ENCODE results near the gene MAFG.

MAFG gene

DNA sequence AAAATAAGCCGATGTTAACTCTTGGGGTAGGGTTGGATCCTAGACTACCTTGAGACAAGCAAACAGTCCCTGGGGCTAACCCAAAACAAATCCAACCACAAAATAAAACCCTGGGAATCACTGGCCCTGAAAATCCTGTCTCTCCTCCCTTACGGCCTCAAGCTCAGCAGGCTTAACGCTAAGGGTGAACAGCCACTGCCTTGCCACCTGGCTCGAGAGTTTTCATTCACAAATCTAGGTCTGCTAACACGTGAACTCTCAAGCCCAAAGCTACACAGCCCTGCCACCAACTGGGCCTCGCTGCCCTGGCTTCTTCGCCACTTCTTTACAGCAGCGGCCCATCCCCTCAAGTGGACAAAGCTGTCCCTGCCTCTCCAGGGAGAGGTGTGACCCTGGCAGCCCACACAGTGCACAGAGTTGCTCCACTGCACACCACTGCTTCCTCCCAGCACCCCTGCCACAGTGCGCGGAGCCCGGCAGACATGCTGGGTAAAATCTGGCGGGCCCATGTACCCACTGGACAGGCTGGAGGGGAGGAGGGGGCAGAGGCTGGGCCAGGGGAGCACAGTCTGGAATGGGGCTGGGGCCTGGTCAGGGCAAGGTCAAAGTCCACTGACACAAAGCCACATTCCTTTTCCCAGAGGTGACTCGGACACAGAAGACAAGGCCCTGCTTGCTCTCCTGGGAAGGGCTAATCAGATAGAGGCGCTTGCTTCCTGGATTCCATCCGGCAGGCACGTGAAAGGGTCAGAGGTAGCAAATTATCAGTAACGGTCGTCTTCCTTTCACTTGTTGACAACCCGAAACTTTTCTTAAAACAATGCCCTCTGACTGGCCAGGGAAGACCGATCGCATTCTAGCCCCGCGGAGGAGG lies 17.3 kb downstream of the MAFG start:
- no peak for DNase-seq (ENCODE audit: low read depth)

DNA sequence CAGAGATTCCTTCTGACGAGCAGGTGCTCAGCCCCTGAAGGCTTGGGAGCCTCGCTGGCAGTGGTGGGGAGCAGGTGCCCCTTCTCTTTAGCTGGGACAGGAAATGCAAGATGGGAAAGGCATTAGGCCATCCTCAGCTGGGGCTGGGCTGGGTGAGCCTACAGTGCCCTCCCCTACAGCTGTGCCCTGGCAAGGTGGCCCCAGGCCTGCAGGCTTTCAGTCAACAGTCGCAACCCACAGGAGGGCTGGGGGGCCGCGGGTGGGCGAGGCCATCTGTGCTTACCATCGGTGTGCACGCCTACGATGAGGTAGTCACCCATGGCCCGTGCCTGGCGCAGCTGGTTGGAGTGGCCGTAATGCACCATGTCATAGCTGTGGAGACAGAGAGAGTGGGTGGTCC lies 18.3 kb downstream of the MAFG start:
- no peak for DNase-seq (ENCODE audit: low read depth)

DNA sequence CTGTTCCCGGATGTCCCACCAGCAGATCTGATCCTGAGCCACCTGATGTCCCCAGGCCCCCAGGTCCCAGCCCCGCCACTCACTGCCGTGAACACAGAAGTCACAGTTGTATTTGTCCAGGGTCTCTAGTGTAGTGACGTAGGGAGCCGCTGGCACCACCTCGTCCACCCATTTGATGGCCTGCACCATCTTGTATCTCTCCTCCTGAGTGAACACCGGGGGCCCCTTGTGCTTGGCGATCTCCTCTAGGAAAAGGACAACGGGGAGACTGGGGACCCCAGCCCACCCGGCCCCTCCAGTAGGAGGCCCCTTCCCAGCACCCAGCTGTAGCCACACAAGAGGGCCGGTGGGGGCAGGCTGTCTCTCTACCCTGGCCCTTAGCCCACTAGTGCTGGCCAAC lies 18.7 kb downstream of the MAFG start:
- DNase-seq (ENCODE audit: low read depth), result no peak

DNA sequence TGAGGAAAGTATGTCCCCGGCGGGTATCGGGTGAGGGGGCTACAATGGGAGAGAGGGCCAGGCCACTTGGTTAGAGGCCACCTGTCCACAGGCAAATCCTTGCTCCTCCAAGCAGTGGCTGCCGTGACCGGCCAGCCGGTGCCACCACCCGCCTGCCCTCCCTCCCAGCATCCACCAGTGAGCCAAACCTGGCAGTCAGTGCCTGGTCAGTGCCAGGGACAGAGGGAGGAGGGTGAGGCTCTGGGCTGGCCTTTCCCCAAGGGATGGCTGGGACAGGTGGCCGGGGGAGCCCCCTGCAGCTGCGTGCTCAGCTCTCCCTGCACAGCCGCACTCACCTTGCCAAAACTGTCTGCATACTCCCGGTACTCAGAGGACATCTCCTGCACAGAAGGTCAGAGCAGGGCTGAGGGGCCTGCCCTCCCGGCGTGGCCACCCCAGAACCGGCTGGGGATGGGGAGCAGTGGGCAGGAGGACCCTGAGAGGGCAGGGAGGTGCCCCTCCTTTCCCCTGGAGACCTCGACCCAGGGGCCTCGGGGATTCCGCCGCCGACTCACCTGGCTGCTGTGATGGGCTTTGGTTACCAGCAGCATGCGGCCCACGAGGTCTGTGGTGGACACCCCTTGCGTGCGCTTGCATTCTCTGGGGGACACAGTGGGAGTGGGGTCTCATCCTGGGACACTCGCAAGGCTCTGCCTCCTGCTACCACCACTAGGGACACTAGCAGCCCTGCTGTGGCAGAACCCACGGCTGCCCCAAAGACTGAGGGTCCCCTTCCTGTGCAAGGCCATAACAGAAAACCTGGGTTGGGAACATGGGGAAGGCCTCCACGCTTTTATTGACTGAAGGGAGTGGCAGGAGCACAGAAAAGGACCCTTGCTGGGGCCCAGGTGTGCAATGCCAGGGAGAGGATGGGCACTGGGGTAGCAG lies 20.1 kb downstream of the MAFG start:
- no peak for DNase-seq (ENCODE audit: low read depth)

DNA sequence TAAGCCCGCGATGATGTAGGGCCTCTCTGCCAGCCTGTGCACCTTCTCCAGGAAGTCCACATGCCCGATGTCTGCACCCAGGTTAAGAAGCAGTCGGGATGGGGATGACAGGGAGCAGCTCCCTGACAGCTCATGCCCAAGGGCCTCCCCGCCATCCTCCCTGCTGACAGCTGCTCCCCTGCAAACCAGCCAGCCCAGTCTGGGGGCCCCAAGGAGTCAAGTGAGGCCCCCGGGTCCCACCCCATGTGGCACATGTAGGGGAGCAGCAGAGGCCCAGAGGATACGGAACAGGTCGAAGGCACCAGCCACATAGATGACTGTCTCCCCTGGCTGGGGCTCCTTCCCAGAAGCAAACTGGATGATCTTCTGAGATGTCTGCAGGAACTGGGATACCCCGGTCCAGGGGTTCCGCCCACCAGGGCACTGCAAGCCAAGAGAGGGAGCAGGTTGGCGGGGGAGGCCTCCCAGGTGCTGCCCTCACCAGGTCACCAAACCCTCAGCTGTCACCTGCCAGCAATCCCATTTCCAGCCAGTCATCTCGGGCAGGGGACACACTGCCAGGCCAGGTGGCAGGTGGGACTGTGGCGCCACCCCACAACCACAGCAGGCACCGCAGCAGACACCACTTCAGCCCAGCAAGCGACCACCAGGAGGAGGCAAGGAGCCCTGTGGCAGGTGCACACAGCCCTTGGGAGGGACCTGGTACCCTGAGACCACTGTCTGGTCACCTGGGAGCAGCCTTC lies 20.9 kb downstream of the MAFG start:
- DNase-seq (ENCODE audit: low read depth), result no peak

DNA sequence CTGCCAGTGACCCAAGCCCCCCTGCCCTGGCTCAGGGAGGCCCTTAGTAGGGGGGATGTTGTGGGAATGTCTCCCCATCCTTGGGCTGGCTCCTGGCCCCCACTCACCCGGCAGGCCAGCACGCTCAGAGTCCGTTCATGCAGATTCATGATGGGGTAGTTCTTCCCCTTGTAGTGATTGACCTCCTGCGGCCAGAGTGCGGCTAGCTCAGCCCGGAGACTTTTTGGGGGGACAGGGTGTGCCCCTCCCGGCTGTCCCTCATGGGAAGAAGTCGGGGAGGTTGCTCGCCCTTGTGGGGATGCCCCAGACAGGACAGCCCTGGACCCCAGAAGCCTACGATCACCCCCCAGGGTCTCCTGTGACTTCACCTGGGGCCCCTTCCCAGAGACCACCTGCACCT lies 21.5 kb downstream of the MAFG start:
- DNase-seq (ENCODE audit: low read depth), result no peak

DNA sequence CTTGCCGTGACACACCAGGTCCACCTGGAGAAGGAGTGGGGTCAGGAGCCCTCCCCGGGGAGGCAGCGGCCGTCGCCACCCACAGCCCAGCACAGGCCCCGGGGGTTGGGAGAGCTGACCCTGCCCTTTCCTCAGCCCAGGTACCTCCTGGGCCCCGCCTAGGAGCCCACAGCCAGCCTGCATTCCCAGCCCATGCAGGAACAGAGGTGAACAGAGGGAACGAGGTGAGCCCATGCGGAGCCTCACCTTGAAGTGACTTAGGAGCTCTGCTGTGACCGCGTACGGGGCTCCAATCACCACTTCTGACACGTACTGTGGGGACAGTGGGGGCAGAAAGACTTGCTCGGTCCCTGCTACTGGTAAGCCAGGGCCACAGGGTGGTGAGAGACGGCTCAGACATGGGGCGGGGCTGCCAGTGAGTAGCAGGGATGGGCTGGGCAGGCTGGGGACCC lies 22.1 kb downstream of the MAFG start:
- DNase-seq (ENCODE audit: low read depth), result no peak

DNA sequence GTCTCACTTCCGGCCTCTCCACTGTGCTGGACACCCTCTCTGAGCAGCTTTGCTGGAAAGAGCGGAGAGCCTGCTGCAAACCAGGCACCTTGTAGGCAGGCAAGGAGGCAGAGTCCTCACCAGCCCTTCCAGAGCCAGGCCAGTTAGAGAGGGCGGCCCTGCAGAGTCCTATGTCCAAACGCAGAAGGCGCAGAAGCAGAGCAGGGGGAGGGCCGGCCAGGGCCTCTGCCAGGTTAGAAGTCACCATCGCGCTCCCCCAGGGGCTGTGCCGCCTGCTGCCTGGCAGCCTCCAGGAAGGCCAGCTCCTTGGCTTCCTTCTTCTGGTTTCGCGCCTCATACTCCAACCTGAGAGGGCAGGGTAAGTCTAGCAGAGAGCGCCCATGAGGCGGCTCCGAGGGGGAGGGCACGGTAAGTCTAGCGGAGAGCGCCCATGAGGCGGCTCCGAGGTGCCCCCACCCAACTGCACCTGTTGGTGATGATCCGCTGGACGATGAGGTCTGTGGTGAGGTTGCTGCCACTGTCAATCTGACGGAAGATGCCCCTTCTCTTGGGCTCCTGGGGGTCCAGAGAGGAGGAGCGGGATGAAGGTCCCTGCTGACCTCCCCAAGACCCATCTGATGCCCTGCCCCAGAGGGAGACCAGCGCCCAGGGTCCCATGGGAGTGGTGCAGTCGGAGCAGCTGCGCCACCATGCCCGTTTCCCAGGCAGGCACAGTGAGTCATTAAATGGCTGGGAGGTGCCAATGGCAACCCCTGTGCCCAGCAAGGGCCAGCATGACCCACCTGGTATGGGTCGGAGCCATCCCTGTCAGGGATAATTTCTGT lies 22.7 kb downstream of the MAFG start:
- no peak for DNase-seq (ENCODE audit: low read depth)

DNA sequence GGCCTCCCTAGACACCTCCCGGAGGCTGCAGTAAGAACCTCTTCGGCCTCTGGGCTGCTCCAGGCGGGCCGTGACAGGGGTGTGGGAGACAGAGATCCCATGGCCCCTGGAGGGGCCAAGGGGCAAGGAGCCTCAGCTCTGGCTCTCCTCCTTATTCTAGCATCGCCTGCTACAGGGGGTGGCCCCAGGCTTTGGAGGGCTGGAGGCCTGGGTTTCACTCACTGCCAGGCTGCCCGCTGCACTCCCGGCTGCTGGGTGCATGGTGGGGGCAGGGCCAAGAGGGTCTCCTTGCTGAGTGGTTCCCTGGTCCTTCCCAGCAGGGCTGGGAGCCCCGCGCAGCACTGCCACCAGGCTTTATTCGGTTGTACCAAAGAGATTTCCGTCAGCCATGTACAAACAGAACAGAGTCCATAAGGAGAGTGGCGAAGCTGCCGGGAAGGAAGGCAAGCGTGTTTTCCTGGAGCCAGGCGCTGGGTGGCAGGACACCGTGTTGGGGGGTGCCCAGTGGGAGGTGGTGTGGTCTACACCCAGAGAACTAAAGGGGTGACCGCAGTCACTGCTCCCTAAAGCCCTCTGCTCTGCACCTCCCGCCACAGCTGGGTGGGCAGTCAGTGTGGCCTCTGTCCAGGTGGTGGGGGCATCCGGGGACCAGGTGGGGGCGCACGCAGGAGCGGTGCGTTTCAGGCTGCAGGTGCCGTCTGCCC lies 23.5 kb downstream of the MAFG start:
- no peak for DNase-seq (ENCODE audit: low read depth)

DNA sequence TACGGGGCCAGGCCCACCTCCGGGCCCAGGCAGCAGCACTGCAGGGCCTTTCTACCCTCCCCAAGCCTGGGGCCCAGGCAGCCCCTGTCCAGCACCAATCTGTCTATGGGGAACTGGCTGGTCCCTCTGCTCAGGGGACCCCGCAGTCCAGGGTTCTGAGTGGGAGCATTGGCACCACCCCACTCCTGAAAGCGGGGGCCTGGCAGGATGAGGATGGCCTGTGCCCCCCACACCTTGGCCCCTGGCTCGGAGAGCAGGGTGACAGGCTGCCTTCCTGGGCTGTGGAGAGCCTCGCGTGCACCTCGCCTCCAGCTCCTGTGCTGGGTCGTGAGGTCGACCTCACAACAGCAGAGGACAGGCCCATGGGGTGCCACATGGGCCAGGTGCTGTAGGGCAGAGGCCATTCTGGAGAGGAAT lies 24.1 kb downstream of the MAFG start:
- no peak for DNase-seq (ENCODE audit: low read depth)

DNA sequence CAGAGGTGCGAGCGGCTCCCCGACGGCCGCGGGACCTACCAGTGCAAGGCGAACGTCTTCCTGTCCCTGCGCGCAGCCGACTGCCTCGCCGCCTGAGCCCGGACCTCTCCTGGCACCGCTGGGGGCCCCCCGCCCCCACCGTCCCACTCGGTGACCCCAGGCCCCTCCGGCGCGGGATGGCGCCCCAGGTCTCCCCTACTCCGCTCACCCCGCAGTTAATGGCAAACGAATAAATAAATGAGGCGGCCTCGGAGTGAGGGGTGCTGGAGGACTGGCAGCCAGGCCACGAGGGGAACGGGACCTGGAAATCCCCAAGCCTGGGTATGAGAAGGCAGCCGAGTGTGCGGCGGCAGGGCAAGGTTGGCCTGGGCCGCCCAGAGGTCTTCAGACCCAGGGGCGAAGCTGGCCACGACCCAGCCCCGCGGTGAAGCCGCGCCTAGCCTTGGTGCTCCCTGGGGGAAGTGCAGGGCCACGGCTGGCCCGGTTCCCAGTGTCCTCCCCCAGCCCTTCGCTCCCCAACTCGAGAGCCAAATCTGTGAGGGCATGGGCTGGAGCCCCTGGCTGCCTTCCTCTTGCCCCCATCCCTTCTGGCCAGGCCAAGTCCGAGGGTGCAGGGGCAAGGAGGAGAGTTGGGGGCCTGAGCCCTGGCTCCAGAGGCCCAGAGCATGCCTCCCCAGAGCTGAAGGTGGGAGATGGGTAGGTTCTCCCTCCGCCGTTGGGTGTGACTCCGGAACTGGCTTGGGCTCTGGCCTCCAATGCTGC lies 24.7 kb downstream of the MAFG start:
- DNase-seq (ENCODE audit: low read depth), result no peak

DNA sequence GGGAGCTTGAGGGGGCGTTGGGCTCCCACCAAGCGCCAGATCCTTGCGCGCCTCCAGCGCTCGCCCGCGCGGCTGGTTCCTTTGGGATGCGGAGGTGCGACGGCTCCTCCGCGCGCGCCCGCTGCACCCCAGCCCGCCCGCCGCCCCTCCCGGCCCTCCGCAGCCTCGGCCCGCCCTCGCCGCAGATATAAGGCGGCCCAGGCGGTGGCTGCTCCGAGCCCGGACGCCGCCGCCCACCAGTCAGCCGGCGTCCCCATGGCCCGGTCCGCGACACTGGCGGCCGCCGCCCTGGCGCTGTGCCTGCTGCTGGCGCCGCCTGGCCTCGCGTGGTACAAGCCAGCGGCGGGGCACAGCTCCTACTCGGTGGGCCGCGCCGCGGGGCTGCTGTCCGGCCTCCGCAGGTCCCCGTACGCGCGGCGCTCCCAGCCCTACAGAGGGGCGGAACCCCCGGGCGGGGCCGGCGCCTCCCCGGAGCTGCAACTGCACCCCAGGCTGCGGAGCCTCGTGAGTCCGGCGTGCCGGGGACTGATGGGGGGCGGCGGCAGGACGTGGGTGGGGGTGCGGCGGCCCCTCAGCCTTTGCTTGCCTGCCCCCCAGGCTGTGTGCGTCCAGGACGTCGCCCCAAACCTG lies 25.4 kb downstream of the MAFG start, which contains the start of gene NPB:
NPB (plus strand) TSS at position 216 of the 630 bp plus-strand sequence; CDS start at position 256, 40 bp downstream.
- no peak for DNase-seq (ENCODE audit: low read depth)

DNA sequence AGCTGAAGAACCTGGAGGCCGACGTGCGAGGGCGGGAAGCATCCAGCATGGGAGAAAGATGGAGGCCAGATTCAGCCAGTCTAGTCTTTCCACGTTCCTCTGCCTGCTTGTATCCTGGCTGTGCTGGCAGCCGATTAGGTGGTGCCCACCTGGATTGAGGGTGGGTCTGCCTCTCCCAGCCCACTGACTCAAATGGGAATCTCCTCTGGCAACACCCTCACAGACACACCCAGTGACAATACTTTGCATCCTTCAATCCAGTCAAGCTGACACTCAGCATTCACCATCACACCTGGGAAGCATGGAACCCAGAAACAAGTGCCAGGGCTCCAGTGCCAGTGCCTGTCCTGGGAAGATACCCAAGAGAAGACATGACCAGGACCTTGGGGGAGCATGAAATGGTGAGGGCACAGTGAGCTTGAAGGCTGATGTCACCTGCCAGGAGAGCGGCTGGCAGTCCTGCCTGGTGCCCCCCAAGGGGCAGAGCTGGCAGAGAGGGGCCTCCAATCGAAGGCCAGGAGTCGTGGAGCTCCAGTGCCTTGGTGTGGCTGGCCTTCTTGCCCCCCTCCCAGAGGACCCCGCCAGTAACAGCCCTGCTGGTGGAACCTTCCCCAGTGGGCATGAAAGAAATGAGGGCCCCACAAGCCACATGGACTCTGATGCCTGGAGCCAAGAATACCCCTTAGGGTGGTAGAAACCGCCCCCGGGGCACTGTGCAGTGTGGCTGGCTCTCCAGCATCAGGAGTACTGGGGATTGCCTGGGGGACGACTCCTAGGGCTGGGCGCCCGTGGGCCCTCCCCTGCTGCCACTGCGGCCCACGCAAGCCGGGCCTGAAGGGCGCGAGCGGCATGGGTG lies 26.1 kb downstream of the MAFG start:
- DNase-seq (ENCODE audit: low read depth), result no peak

DNA sequence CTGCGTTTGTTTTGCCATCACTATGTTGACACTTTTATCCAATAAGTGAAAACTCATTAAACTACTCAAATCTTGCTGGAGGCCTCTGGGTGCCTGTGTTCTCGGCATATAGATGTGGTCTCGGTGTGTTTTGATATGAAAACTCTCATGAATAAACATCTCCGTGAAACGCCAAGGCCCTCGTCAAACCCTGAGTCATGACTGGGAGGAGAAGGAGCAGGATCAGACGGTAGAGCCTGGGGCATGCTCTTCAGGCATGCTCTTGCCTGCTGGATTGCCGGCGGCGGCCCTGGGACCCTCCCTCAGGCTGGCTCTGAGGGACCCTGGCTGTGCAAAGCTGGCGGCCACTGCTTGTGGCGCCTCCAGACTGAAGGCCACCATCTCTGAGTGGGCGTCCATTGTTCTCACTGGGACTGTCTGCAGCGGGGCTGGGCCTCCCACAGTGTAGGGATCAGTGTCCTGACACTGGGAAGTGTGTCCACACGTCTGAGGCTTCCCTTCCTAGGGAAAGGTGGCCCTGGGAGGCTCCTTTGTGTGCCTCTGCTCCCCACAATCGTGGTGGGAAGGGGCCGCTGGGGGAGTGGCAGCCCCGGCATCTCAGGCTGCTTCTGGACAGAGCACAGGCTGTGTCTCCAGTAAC lies 27.2 kb downstream of the MAFG start:
- DNase-seq (ENCODE audit: low read depth), result no peak

DNA sequence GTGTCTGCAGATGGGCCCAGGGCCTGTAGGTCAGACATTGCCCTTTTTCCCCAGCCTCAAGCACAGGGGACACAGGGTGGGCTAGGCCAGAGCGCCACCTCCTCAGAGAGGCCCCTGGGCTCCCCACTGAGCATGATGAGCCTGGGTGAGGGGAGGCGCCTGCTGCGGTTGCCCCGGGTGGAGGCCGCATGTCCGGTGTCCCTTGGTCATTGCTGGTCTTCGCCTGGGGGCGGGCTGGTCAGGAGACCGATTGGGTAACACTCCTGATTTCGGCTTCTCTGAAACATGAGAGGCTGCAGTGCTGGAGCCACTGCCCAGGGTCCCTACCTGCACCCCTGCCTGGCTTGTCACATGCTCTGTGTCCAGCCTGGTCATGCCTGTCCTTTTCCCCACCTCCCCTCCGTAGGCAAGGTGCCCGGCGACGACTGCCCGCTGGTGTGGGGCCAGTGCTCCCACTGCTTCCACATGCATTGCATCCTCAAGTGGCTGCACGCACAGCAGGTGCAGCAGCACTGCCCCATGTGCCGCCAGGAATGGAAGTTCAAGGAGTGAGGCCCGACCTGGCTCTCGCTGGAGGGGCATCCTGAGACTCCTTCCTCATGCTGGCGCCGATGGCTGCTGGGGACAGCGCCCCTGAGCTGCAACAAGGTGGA lies 27.9 kb downstream of the MAFG start:
- no peak for DNase-seq (ENCODE audit: low read depth)

DNA sequence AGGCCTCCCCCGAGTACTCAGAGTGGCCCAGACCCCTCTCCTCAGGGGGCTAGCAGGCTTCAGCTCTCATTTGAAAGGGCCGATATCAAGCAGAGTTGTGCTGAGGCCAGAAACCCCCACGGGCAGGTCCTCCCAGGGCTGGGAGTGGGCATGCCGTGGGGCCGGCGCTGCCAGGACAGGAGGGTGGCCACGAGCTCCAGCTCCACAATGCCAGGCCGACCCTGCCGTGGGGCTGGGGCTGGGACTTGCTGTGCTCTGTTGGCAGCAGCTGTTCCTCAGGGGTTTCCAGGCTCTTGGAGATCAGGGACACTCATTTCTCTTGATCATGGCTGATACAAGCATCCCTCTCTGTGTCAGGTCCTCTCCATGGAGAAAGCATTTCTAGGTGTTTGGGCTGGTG lies 28.6 kb downstream of the MAFG start:
- no peak for DNase-seq (ENCODE audit: low read depth)
